Type B pancreatic cell (in vitro differentiated cells): ENCODE data around the gene TSC22D1. TPM values are rescaled to one million over a fixed set of nuclear protein-coding genes. Genes with fewer than 3 reads are reported as not detected.

Experiments
- DNase-seq: peaks from one replicate; pipeline ENCODE4 v3.0.0; 2021; ENCODE audit warnings: mixed read lengths; ENCODE audit not compliant: unreplicated experiment; ENCODE audit errors: extremely low spot score
- H3K27ac Mint-ChIP-seq: 2 replicates; pipeline ENCODE4 v1.8.0; 2021; ENCODE audit warnings: mild to moderate bottlenecking, mixed read lengths
- H3K27me3 Mint-ChIP-seq: 2 replicates; pipeline ENCODE4 v1.8.0; 2021; ENCODE audit warnings: mixed read lengths
- H3K36me3 Mint-ChIP-seq: 2 replicates; pipeline ENCODE4 v1.8.0; 2021; ENCODE audit warnings: mixed read lengths
- H3K4me1 Mint-ChIP-seq: one replicate; pipeline ENCODE4 v1.8.0; 2021; ENCODE audit warnings: mixed read lengths; ENCODE audit not compliant: unreplicated experiment
- H3K4me3 Mint-ChIP-seq: 2 replicates; pipeline ENCODE4 v1.8.0; 2021; ENCODE audit warnings: mild to moderate bottlenecking, mixed read lengths
- H3K9me3 Mint-ChIP-seq: 2 replicates; pipeline ENCODE4 v1.8.0; 2021; ENCODE audit warnings: mixed read lengths
- total RNA-seq: library from RNA; stranded (reverse); gene quantifications from 2 replicates; pipeline ENCODE4 v1.2.1, GENCODE V29; 2021; ENCODE audit warnings: low replicate concordance
- TF ChIP-seq, protein P1 (sequence below): fragments of 200-600 bp; sonication (generic); conservative IDR thresholded peaks from 2 replicates; pipeline ENCODE4 v1.5.0; 2021; ENCODE audit warnings: antibody characterized with exemption, mild to moderate bottlenecking

The TSC22D1 gene
- total RNA-seq, 1 donor from 2014 or later = 132 TPM

DNA sequence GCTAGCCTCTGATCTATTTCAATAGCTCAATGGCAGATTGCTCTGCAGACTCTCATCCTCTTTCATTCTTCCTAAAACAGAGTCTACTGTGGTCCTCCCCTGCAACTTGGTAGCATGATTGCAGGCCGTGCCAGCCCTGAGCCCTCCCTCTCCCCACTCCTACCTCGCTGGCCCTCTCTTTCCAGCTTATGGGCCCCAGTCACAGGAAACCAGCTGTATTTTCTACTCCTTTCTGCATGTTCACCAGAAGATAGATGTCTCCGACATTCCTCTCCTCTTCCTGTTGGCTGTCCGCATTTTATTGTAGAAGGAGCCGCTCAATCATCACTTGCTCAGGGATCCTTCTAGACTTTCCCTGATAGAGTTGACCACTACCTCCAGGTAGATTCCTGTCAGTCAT lies 152.3 kb downstream of the TSC22D1 start:
- H3K27ac Mint-ChIP-seq = no peak overlapping the region
- H3K4me1 Mint-ChIP-seq = peaks cover 16% of the 10 kb centered on the region
- TF ChIP-seq, protein P1, sequence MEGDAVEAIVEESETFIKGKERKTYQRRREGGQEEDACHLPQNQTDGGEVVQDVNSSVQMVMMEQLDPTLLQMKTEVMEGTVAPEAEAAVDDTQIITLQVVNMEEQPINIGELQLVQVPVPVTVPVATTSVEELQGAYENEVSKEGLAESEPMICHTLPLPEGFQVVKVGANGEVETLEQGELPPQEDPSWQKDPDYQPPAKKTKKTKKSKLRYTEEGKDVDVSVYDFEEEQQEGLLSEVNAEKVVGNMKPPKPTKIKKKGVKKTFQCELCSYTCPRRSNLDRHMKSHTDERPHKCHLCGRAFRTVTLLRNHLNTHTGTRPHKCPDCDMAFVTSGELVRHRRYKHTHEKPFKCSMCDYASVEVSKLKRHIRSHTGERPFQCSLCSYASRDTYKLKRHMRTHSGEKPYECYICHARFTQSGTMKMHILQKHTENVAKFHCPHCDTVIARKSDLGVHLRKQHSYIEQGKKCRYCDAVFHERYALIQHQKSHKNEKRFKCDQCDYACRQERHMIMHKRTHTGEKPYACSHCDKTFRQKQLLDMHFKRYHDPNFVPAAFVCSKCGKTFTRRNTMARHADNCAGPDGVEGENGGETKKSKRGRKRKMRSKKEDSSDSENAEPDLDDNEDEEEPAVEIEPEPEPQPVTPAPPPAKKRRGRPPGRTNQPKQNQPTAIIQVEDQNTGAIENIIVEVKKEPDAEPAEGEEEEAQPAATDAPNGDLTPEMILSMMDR = no peak

DNA sequence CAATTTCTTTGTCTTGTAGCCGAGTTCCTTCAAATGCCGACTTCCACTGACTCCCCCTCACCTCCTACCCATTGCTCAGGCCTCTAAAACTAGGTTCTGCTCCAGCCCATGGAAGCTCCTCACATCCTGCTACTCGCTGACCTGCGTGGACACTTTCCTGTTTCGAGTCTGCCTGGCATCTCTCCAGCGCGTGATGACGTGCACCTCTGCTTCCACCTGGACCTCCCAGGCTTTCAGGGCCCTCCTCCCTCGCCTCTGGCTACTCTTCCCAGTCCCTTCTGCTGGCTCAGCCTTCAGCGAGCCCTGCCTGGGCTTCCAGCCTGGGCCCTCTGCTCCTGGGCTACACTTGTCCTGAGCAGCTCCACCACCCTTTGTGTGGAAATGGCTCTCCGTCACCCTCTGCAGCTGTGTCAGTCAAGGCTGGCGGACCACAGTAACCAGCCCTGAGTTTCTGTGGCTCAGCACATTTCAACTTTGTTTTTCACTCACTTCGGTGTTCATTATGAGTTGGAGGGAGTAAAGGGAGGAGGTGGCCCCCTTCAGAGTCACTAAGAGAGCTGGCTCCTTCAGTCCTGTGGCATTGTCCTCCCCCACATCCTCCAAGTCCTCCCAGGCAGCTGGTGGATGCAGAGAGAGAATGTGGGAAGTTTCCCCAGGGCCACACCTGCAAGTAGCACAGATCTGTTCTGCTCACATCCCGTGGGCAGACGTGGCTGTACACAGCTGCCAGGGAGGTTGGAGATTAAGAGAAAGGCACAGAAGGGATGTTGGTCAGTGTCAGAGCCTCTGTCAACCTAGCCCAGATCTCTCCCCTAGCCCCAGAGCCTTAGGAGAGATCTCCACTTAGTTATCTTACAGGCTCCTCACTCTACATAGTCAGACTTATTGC lies 153.1 kb downstream of the TSC22D1 start:
- H3K4me1 Mint-ChIP-seq = peaks cover 16% of the 10 kb centered on the region
- no peak overlapping the region for H3K4me3 Mint-ChIP-seq
- peaks cover 2% of the 10 kb centered on the region for H3K27me3 Mint-ChIP-seq
- no peaks in the 10 kb centered on the region for H3K9me3 Mint-ChIP-seq
- no peak overlapping the region for H3K27ac Mint-ChIP-seq
- H3K36me3 Mint-ChIP-seq = no peaks in the 10 kb centered on the region
- TF ChIP-seq, protein P1 = no peak
- no peak for DNase-seq

More for the DNA sequence above, 152.3 kb downstream of the TSC22D1 start:
- DNase-seq = no peak
- Mint-ChIP-seq H3K9me3 (no peaks in the 10 kb centered on the region), H3K36me3 (no peaks in the 10 kb centered on the region), H3K27me3 (peaks cover 2% of the 10 kb centered on the region), H3K4me3 (no peak overlapping the region)

GRCh38 chr13:44421853-44422525 lies 154.1 kb downstream of the TSC22D1 start:
- Mint-ChIP-seq H3K9me3 (no peaks in the 10 kb centered on the region), H3K27ac (no peak overlapping the region), H3K27me3 (peaks cover 2% of the 10 kb centered on the region), H3K4me3 (no peak overlapping the region), H3K4me1 (peaks cover 16% of the 10 kb centered on the region), H3K36me3 (no peaks in the 10 kb centered on the region)
- TF ChIP-seq, protein P1 = no peak
- DNase-seq = no peak

DNA sequence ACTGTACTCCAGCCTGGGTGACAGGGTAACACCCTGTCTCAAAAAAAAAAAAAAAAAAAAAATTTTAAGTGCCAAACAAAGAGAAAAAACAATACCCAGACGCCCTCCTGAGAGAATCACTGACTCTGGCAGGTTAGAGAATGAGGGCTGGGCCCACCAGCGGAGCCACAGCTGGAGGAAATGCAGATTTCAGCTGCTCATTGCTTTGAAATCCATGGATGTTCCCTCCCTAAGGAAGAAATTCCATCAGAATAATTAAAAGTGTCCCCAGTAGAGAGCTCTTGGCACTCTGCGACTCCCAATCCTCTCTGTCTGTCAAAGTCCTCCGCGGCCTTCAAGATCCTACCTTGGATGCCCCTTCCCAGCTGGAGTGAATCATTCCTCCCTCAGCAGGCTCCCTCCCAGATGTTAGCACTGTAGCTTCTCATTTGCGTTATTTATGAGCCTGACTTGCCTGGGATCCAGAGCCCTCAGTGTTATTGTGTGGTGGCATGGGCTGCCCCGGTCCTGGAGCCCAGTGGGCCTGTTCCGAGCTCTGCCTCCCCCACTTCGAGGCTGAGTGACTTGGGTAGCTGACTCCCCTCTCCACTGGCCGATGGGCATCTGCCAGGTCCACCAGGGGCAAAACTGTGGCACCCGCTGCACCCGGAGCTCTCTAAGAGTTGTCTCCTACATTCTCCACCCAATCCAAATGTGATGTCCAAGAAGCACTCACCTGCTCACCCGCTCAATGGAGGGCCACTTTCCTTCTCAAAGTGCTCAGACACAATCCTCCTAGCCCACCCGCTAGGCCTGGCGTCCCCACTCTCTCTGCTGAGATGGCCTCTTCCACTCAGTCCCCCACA lies 155.5 kb downstream of the TSC22D1 start:
- Mint-ChIP-seq H3K36me3 (no peaks in the 10 kb centered on the region), H3K9me3 (peaks cover 4% of the 10 kb centered on the region), H3K4me3 (no peak overlapping the region), H3K27me3 (peaks cover 2% of the 10 kb centered on the region), H3K4me1 (peaks cover 23% of the 10 kb centered on the region), H3K27ac (no peak overlapping the region)
- no peak for DNase-seq
- TF ChIP-seq, protein P1 = no peak

DNA sequence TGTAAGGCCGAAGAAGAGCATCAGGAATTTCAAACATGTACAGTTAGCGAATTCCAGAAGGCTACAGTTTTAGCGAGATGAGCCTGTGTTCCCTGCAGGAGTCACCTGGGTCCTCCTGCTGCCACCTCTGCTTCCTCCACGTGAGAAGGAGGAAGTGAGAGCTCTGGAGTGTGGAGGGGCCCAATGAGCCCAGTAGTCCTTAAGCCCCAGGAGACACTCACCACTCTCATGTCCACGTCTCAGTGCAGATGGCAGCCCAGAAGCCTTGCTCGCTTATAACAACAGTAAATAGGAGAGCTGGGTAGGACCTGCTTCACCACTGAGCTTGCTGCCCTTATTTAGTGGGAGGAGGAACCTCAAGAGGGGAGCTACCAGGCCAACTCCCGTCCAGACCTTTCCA lies 158.3 kb downstream of the TSC22D1 start:
- no peak for DNase-seq
- H3K27me3 Mint-ChIP-seq = peaks cover 2% of the 10 kb centered on the region
- no peak overlapping the region for H3K4me3 Mint-ChIP-seq
- H3K27ac Mint-ChIP-seq = no peak overlapping the region
- H3K36me3 Mint-ChIP-seq = no peaks in the 10 kb centered on the region
- H3K9me3 Mint-ChIP-seq = peaks cover 4% of the 10 kb centered on the region
- peaks cover 19% of the 10 kb centered on the region for H3K4me1 Mint-ChIP-seq
- TF ChIP-seq, protein P1 = no peak
